Loucy (cell line): Measurements from ENCODE around the gene CCDC85B.

Experiments
- H2AFZ ChIP-seq: fragments of 200-600 bp; sonication (generic); 2 replicates; pipeline ENCODE4 v1.6.0; 2016; ENCODE audit warnings: antibody characterized with exemption, mild to moderate bottlenecking, low read length, moderate library complexity
- H3F3A ChIP-seq: fragments of 200-600 bp; 2 replicates; pipeline ENCODE4 v1.6.0; 2016; ENCODE audit warnings: antibody characterized with exemption, low read depth, mild to moderate bottlenecking
- H3K27me3 ChIP-seq: fragments of 200-600 bp; sonication (generic); 2 replicates; pipeline ENCODE4 v1.6.1; 2014; ENCODE audit warnings: low read length, mild to moderate bottlenecking; ENCODE audit not compliant: insufficient read depth, poor library complexity, severe bottlenecking
- H3K36me3 ChIP-seq: fragments of 200-600 bp; sonication (generic); 2 replicates; pipeline ENCODE4 v1.6.1; 2016; ENCODE audit warnings: low read length; ENCODE audit not compliant: insufficient read depth
- H3K4me1 ChIP-seq: fragments of 200-600 bp; sonication (generic); 2 replicates; pipeline ENCODE4 v1.5.1; 2014; ENCODE audit warnings: low read length, mild to moderate bottlenecking; ENCODE audit not compliant: insufficient read depth, poor library complexity, severe bottlenecking
- H3K4me2 ChIP-seq: fragments of 200-600 bp; sonication (generic); 2 replicates; pipeline ENCODE4 v1.6.0; 2014; ENCODE audit warnings: antibody characterized with exemption, low read length, low read depth, mild to moderate bottlenecking; ENCODE audit not compliant: poor library complexity, severe bottlenecking
- H3K4me3 ChIP-seq: fragments of 200-600 bp; sonication (generic); 2 replicates; pipeline ENCODE4 v1.5.1; 2014; ENCODE audit warnings: low read length, mild to moderate bottlenecking, mixed read lengths; ENCODE audit not compliant: poor library complexity, severe bottlenecking
- H3K79me2 ChIP-seq: fragments of 200-600 bp; sonication (generic); 2 replicates; pipeline ENCODE4 v1.6.1; 2014; ENCODE audit warnings: low read length; ENCODE audit not compliant: insufficient read depth
- H3K9ac ChIP-seq: fragments of 200-600 bp; sonication (generic); 2 replicates; pipeline ENCODE4 v1.6.0; 2014; ENCODE audit warnings: mild to moderate bottlenecking, low read depth, low read length, moderate library complexity; ENCODE audit not compliant: poor library complexity, severe bottlenecking
- H3K9me2 ChIP-seq: fragments of 200-600 bp; sonication (generic); replicated peaks from 2 replicates; pipeline ENCODE4 v1.6.1; 2016; ENCODE audit warnings: low read depth, low read length, mixed read lengths
- H3K9me3 ChIP-seq: fragments of 200-600 bp; sonication (generic); 2 replicates; pipeline ENCODE4 v1.6.1; 2014; ENCODE audit warnings: mild to moderate bottlenecking, antibody characterized with exemption, low read length, low read depth; ENCODE audit not compliant: insufficient read depth
- H4K20me1 ChIP-seq: fragments of 200-600 bp; sonication (generic); 2 replicates; pipeline ENCODE4 v1.6.0; 2014; ENCODE audit warnings: antibody characterized with exemption, low read length, mild to moderate bottlenecking; ENCODE audit not compliant: insufficient read depth, poor library complexity, severe bottlenecking
- CTCF ChIP-seq: fragments of 200-600 bp; sonication (generic); conservative IDR thresholded peaks from 2 replicates; pipeline ENCODE4 v1.5.1; 2014; ENCODE audit warnings: mild to moderate bottlenecking, antibody characterized with exemption, low read length
- EZH2phosphoT487 ChIP-seq: fragments of 200-600 bp; IDR thresholded peaks from 2 replicates; pipeline ENCODE4 v1.6.1; 2018; ENCODE audit warnings: antibody characterized with exemption, mild to moderate bottlenecking, moderate library complexity, borderline replicate concordance

The CCDC85B gene

GRCh38 chr11:65915821-65916251 is 25.4 kb downstream of the CCDC85B start:
- H3K9me3 ChIP-seq = no peaks in the 10 kb centered on the region
- H3K4me1 ChIP-seq = peaks cover 30% of the 10 kb centered on the region
- no peaks in the 10 kb centered on the region for H3K27me3 ChIP-seq
- no peak for TF ChIP-seq EZH2phosphoT487
- TF ChIP-seq CTCF = no peak
- no peaks in the 10 kb centered on the region for H3F3A ChIP-seq
- peaks cover 40% of the 10 kb centered on the region for H3K79me2 ChIP-seq
- H3K36me3 ChIP-seq = no peaks in the 10 kb centered on the region
- H3K4me2 ChIP-seq = peak overlapping the region; percentile 97
- peaks cover 15% of the 10 kb centered on the region for H4K20me1 ChIP-seq
- no peak overlapping the region for H2AFZ ChIP-seq
- no peak overlapping the region for H3K4me3 ChIP-seq
- H3K9ac ChIP-seq = no peak overlapping the region
- H3K9me2 ChIP-seq = no peaks in the 10 kb centered on the region

DNA sequence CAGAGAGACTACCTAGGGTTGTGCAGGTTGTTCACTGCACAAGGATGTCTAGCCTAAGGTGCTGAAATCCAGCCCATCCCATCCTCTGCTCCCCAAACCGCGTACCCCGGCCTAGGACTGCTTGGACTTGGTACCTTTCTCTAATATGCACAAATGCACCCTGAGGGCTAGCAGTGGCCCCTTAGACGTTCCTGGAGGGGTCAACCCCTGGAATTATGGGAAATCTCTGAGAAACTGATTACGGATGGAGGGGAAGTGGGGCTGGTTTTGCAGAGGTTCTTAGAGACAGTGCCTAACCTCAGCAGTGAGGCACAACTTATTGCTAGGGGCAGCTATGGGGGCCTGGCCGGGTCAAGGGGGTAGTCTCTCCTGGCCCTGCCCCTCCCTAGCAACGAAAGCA is 25.9 kb downstream of the CCDC85B start:
- Histone ChIP-seq H4K20me1 (peaks cover 15% of the 10 kb centered on the region), H3K79me2 (peaks cover 43% of the 10 kb centered on the region), H3F3A (no peaks in the 10 kb centered on the region), H3K27me3 (no peaks in the 10 kb centered on the region), H3K9ac (peak overlapping the region; percentile 93), H3K4me3 (peak overlapping the region; percentile 99), H3K36me3 (no peaks in the 10 kb centered on the region), H3K4me2 (peak overlapping the region; percentile 97), H3K9me3 (no peaks in the 10 kb centered on the region), H3K9me2 (no peaks in the 10 kb centered on the region), H3K4me1 (peaks cover 33% of the 10 kb centered on the region), H2AFZ (no peak overlapping the region)
- TF ChIP-seq CTCF (no peak), EZH2phosphoT487 (no peak)

DNA sequence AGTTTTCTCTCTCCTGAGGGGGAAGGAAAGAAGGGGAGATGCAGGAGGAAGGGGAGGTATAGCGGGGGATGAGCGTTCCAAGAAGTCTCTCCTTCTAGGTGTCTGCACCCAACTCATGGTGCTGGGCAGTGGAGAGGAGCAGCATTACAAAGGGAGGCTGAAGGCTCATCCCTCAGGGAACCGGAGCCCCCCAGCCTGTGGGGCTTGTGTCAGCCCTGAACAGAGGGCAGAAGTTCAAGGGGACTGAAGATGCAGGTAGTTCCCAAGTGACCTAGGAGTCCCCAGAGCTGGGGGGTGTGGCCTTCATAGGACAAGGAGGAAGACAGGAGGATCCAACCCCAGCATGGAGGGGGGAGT is 26.6 kb downstream of the CCDC85B start:
- H3K4me1 ChIP-seq = peaks cover 33% of the 10 kb centered on the region

More for the DNA sequence above, 26.6 kb downstream of the CCDC85B start:
- Histone ChIP-seq H3K9me2 (no peaks in the 10 kb centered on the region), H3K9ac (peak overlapping the region; percentile 93), H2AFZ (no peak overlapping the region), H3K9me3 (no peaks in the 10 kb centered on the region), H3K36me3 (no peaks in the 10 kb centered on the region; the same call in 1 of the 2 replicates), H3K27me3 (no peaks in the 10 kb centered on the region), H3F3A (no peaks in the 10 kb centered on the region), H3K79me2 (peaks cover 43% of the 10 kb centered on the region), H4K20me1 (peaks cover 15% of the 10 kb centered on the region), H3K4me3 (peak overlapping the region; percentile 99), H3K4me2 (peak overlapping the region; percentile 97)
- TF ChIP-seq CTCF = no peak
- no peak for TF ChIP-seq EZH2phosphoT487
